DND-41 (cell line): ENCODE measurements around the gene NHERF2.

ENCODE experiments used
- ATAC-seq: fragments of 200-7000 bp; cut with Tn5 transposase; 3 replicates; pipeline ENCODE4 v1.9.1; 2021; ENCODE audit warnings: low read depth; ENCODE audit not compliant: insufficient read depth
- DNase-seq: peaks from one replicate; pipeline ENCODE4 v3.0.0-alpha.2; 2020
- H2AFZ ChIP-seq: 2 replicates; pipeline ENCODE4 v1.6.0; 2012; ENCODE audit warnings: low read depth, low read length
- H3K27ac ChIP-seq: 2 replicates; pipeline ENCODE4 v1.5.1; 2012; ENCODE audit warnings: low read length, inconsistent platforms
- H3K27me3 ChIP-seq: fragments of 200-600 bp; sonication (generic); 2 replicates; pipeline ENCODE4 v1.6.0; 2012; ENCODE audit warnings: low read length, mild to moderate bottlenecking, inconsistent platforms; ENCODE audit not compliant: insufficient read depth, poor library complexity
- H3K36me3 ChIP-seq: 2 replicates; pipeline ENCODE4 v1.5.1; 2012; ENCODE audit warnings: low read length, inconsistent platforms; ENCODE audit not compliant: insufficient read depth
- H3K4me1 ChIP-seq: 2 replicates; pipeline ENCODE4 v1.5.1; 2012; ENCODE audit warnings: mild to moderate bottlenecking, low read length; ENCODE audit not compliant: insufficient read depth
- H3K4me2 ChIP-seq: 2 replicates; pipeline ENCODE4 v1.6.0; 2012; ENCODE audit warnings: mild to moderate bottlenecking, moderate library complexity, low read length, inconsistent platforms; ENCODE audit not compliant: insufficient read depth
- H3K4me3 ChIP-seq, 2 experiments: fragments of 200-600 bp in 1 of 2; shearing (Covaris generic) in 1 of 2; 2 replicates each; pipeline ENCODE4 v1.5.1; 2012 to 2016; ENCODE audit warnings: inconsistent platforms in 2 of 2, low read length in 2 of 2, mild to moderate bottlenecking in 2 of 2, low read depth in 1 of 2, moderate library complexity in 1 of 2
- H3K79me2 ChIP-seq: 2 replicates; pipeline ENCODE4 v1.6.0; 2012; ENCODE audit warnings: low read length, inconsistent platforms; ENCODE audit not compliant: insufficient read depth
- H3K9ac ChIP-seq: 2 replicates; pipeline ENCODE4 v1.6.0; 2012; ENCODE audit warnings: low read depth, mild to moderate bottlenecking, inconsistent platforms, low read length, moderate library complexity
- H3K9me3 ChIP-seq: 2 replicates; pipeline ENCODE4 v1.5.1; 2012; ENCODE audit warnings: low read length, moderate library complexity, mild to moderate bottlenecking, inconsistent platforms; ENCODE audit not compliant: insufficient read depth, severe bottlenecking
- H4K20me1 ChIP-seq: 2 replicates; pipeline ENCODE4 v1.6.0; 2012; ENCODE audit warnings: low read length; ENCODE audit not compliant: insufficient read depth
- EZH2 ChIP-seq: IDR thresholded peaks from 3 replicates; pipeline ENCODE4 v1.6.1; 2012; ENCODE audit warnings: borderline replicate concordance, low read depth, mild to moderate bottlenecking, moderate library complexity, low read length, inconsistent platforms; ENCODE audit not compliant: severe bottlenecking
- TF ChIP-seq, protein P1 (sequence below): IDR thresholded peaks from 2 replicates; pipeline ENCODE4 v1.5.1; 2012; ENCODE audit warnings: borderline replicate concordance, low read length, moderate library complexity, mild to moderate bottlenecking; ENCODE audit not compliant: poor library complexity, severe bottlenecking; ENCODE audit errors: extremely low read depth

Gene NHERF2

DNA sequence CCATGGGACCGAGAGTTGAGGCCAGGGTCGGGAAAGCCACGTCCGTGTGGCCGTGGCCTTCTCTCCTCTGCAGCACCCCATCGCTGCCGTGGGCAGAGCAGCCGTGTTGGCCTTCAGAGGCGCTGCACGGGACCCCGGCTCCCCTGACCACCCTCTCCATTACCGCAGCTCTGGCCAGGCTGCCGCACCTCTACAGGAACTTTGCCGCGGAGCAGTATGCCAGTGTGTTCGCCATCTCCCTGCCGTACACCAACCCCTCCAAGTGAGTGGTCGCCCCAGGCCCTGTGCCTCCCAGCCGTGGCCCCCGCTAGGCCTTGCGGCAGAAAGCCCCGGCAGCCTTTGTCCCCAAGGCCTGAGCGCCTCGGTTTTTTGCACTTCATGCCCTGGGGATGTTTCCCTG lies 48.9 kb downstream of the NHERF2 start:
- H4K20me1 ChIP-seq = no peaks in the 10 kb centered on the region; the same call in 1 of the 2 replicates
- H3K36me3 ChIP-seq = peaks cover 80% of the 10 kb centered on the region
- 0 out of 3 replicates have a peak, but pooled peaks have one; percentile 22 for ATAC-seq

DNA sequence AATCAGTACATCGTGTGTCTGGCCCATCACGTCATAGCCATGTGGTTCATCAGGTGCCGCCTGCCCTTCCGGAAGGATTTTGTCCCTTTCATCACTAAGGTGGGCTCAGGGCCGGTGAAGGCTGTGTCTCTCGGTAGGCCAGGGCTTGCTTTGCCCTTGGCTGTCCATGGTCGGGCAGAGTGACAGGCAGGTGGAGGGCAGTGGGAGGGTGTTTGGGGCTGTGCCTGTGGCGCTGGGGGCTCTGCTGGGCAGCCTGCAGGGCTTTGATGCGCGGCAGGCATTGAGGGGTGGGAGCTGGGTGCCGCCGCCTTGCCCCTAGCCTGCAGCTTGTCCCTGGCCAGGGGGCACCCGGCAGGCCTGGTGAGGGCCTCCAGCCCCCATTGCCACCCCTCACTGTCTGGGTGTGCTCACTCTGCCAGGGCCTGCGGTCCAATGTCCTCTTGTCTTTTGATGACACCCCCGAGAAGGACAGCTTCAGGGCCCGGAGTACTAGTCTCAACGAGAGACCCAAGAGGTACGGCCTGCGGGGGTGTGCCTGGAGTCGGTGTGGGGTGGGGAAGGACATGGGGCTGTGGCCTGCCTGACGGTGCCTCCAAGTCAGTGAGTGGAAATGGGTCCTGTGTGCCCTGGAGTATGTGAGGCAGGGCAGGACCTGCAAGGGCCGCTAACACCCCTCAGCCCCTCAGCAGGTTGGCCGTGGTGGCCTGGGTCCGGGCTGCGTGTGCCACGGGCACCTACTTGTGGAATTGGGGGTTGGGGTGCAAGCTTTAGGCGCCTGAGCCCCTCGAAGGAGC lies 49.6 kb downstream of the NHERF2 start:
- Histone ChIP-seq H2AFZ (no peak overlapping the region), H3K4me3 (no peak overlapping the region), H3K79me2 (no peaks in the 10 kb centered on the region), H3K27me3 (no peaks in the 10 kb centered on the region), H3K9me3 (no peaks in the 10 kb centered on the region), H3K36me3 (peaks cover 81% of the 10 kb centered on the region), H3K4me2 (no peak overlapping the region), H3K4me1 (no peaks in the 10 kb centered on the region), H3K9ac (no peak overlapping the region), H4K20me1 (no peaks in the 10 kb centered on the region; the same call in 1 of the 2 replicates), H3K27ac (no peak overlapping the region)
- no peak for DNase-seq
- TF ChIP-seq, protein P1, sequence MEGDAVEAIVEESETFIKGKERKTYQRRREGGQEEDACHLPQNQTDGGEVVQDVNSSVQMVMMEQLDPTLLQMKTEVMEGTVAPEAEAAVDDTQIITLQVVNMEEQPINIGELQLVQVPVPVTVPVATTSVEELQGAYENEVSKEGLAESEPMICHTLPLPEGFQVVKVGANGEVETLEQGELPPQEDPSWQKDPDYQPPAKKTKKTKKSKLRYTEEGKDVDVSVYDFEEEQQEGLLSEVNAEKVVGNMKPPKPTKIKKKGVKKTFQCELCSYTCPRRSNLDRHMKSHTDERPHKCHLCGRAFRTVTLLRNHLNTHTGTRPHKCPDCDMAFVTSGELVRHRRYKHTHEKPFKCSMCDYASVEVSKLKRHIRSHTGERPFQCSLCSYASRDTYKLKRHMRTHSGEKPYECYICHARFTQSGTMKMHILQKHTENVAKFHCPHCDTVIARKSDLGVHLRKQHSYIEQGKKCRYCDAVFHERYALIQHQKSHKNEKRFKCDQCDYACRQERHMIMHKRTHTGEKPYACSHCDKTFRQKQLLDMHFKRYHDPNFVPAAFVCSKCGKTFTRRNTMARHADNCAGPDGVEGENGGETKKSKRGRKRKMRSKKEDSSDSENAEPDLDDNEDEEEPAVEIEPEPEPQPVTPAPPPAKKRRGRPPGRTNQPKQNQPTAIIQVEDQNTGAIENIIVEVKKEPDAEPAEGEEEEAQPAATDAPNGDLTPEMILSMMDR = no peak
- TF ChIP-seq EZH2 = no peak
- no peak for ATAC-seq

More for the DNA sequence above, 48.9 kb downstream of the NHERF2 start:
- no peaks in the 10 kb centered on the region for H3K27me3 ChIP-seq
- TF ChIP-seq, protein P1 = no peak
- TF ChIP-seq EZH2 = no peak
- H3K4me2 ChIP-seq = no peak overlapping the region
- no peaks in the 10 kb centered on the region for H3K79me2 ChIP-seq
- no peak overlapping the region for H3K4me3 ChIP-seq
- no peak overlapping the region for H2AFZ ChIP-seq
- no peaks in the 10 kb centered on the region for H3K9me3 ChIP-seq
- no peak overlapping the region for H3K27ac ChIP-seq
- H3K9ac ChIP-seq = no peak overlapping the region
- no peaks in the 10 kb centered on the region for H3K4me1 ChIP-seq
- no peak for DNase-seq

GRCh38 chr16:2077016-2077415 lies 50.3 kb downstream of the NHERF2 start:
- Histone ChIP-seq H3K27ac (no peak overlapping the region), H3K9me3 (no peaks in the 10 kb centered on the region), H4K20me1 (peaks cover 3% of the 10 kb centered on the region; the same call in 1 of the 2 replicates), H3K4me2 (no peak overlapping the region), H3K36me3 (peaks cover 81% of the 10 kb centered on the region), H2AFZ (no peak overlapping the region), H3K79me2 (no peaks in the 10 kb centered on the region), H3K4me1 (no peaks in the 10 kb centered on the region), H3K4me3 (no peak overlapping the region), H3K27me3 (no peaks in the 10 kb centered on the region), H3K9ac (no peak overlapping the region)
- ATAC-seq (no peak), DNase-seq (no peak)
- TF ChIP-seq EZH2 = no peak
- TF ChIP-seq, protein P1 = no peak
